CD4-positive, alpha-beta T cell (primary cell): Measurements from ENCODE around the gene EFCAB9. TPM values are rescaled to one million over a fixed set of nuclear protein-coding genes. Genes with fewer than 3 reads are reported as not detected.

Source experiments
- ATAC-seq: fragments of 200-7000 bp; cut with Tn5 transposase; one replicate; pipeline ENCODE4 v1.10.0; 2022; ENCODE audit warnings: mild to moderate bottlenecking; ENCODE audit not compliant: poor library complexity
- CTCF ChIA-PET: fragments of 350-600 bp; sonication (Branson Sonifier 250); formaldehyde crosslinking; loops from one replicate; lab custom pipeline; 2021; ENCODE audit warnings: antibody characterized with exemption, inconsistent platforms; lab: Charles Lee
- POLR2A ChIA-PET: fragments of 350-600 bp; sonication (Branson Sonifier 250); formaldehyde crosslinking; loops from one replicate; lab custom pipeline; 2021; ENCODE audit warnings: antibody characterized with exemption, inconsistent platforms; lab: Charles Lee
- DNase-seq, 14 experiments: peaks; one replicate each; pipeline ENCODE4 v3.0.0-alpha.2; 2013 to 2020; ENCODE audit warnings: mixed read lengths in 2 of 14
- H3K27ac ChIP-seq, 2 donors: one replicate each; pipeline versions ENCODE4 v1.5.1 to v1.7.0; 2013; ENCODE audit warnings: low read length in 2 of 2, low read depth in 1 of 2, mild to moderate bottlenecking in 1 of 2
- H3K27me3 ChIP-seq, 2 experiments: 1 replicate in 1 of 2; 2 replicates in 1 of 2; pipeline versions ENCODE4 v1.6.1 to v1.7.0; 2013; ENCODE audit warnings: low read length in 2 of 2, control low read depth in 1 of 2, mild to moderate bottlenecking in 1 of 2, moderate library complexity in 1 of 2; ENCODE audit not compliant: insufficient read depth in 2 of 2, control insufficient read depth in 1 of 2
- H3K36me3 ChIP-seq: one replicate; pipeline ENCODE4 v1.6.1; 2013; ENCODE audit warnings: low read length, control low read depth; ENCODE audit not compliant: insufficient read depth
- H3K4me1 ChIP-seq: one replicate; pipeline ENCODE4 v1.6.1; 2013; ENCODE audit warnings: low read length, control low read depth; ENCODE audit not compliant: insufficient read depth
- H3K4me3 ChIP-seq: one replicate; pipeline ENCODE4 v1.5.1; 2013; ENCODE audit warnings: mild to moderate bottlenecking, low read length, moderate library complexity
- H3K9me3 ChIP-seq, 2 experiments: 1 replicate in 1 of 2; 2 replicates in 1 of 2; pipeline versions ENCODE4 v1.6.1 to v1.7.0; 2013; ENCODE audit warnings: low read length in 2 of 2, mild to moderate bottlenecking in 2 of 2, control low read depth in 1 of 2, moderate library complexity in 1 of 2; ENCODE audit not compliant: control insufficient read depth in 1 of 2, insufficient read depth in 1 of 2
- H3K27ac Mint-ChIP-seq: one replicate; pipeline ENCODE4 v1.8.0; 2020; ENCODE audit warnings: mixed read lengths
- H3K27me3 Mint-ChIP-seq: one replicate; pipeline ENCODE4 v1.8.0; 2021; ENCODE audit warnings: mixed read lengths
- H3K36me3 Mint-ChIP-seq: one replicate; pipeline ENCODE4 v1.8.0; 2021; ENCODE audit warnings: low read depth, mixed read lengths
- H3K4me1 Mint-ChIP-seq: one replicate; pipeline ENCODE4 v1.8.0; 2021; ENCODE audit warnings: low read depth, mixed read lengths
- H3K4me3 Mint-ChIP-seq: one replicate; pipeline ENCODE4 v1.8.0; 2020; ENCODE audit warnings: mild to moderate bottlenecking, mixed read lengths
- H3K9me3 Mint-ChIP-seq: one replicate; pipeline ENCODE4 v1.8.0; 2020; ENCODE audit warnings: mixed read lengths
- intact Hi-C, 2 experiments: fragments of 100-400 bp; cut with DNase I in 1 of 2; cut with micrococcal nuclease in 1 of 2; formaldehyde crosslinking; loops; one replicate each; pipeline versions ENCODE4 v1.15.1 to v1.9.0; 2023 to 2025; cut with DNase I, micrococcal nuclease
- total RNA-seq, 174 experiments: library from RNA in 2 of 174; stranded (reverse) in 2 of 174; gene quantifications; one replicate each; pipeline ENCODE4 v1.2.3 and lab custom pipeline; 2021 to 2026
- TF ChIP-seq, protein P1 (sequence below): fragments of 200-600 bp; IDR thresholded peaks from one replicate; pipeline ENCODE4 v1.8.0; 2022; ENCODE audit warnings: antibody characterized with exemption, mild to moderate bottlenecking

Gene EFCAB9
- total RNA-seq, 2 experiments from 2014 or later = not detected

DNA sequence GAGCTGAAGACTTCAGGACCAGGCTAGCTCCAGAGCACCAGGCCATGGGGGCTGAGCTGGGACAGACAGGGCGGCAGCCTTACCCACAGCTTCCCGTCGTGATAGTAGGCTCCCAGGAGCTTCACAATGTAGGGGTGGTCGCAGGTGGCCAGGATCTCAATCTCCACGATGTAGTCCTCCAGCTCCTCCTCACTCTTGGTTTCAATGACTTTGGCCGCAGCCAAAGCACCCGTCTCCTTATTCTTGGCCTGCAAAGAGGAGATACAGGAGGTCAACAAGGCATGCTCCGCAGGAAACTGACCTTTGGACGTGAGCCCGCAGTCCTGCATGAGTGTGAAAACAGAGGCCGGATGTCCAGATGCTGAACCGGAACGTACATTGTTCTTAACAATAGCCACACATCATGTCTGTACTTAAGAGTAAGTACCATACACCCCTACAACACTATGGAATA lies 37.4 kb upstream of the EFCAB9 start:
- peaks cover 82% of the 10 kb centered on the region for H3K36me3 Mint-ChIP-seq
- intact Hi-C loops = no loop called here
- Histone ChIP-seq H3K27ac (no peak overlapping the region), H3K4me1 (peaks cover 72% of the 10 kb centered on the region), H3K9me3 (no peaks in the 10 kb centered on the region), H3K36me3 (peaks cover 62% of the 10 kb centered on the region), H3K27me3 (no peaks in the 10 kb centered on the region), H3K4me3 (no peak overlapping the region)
- TF ChIP-seq, protein P1, sequence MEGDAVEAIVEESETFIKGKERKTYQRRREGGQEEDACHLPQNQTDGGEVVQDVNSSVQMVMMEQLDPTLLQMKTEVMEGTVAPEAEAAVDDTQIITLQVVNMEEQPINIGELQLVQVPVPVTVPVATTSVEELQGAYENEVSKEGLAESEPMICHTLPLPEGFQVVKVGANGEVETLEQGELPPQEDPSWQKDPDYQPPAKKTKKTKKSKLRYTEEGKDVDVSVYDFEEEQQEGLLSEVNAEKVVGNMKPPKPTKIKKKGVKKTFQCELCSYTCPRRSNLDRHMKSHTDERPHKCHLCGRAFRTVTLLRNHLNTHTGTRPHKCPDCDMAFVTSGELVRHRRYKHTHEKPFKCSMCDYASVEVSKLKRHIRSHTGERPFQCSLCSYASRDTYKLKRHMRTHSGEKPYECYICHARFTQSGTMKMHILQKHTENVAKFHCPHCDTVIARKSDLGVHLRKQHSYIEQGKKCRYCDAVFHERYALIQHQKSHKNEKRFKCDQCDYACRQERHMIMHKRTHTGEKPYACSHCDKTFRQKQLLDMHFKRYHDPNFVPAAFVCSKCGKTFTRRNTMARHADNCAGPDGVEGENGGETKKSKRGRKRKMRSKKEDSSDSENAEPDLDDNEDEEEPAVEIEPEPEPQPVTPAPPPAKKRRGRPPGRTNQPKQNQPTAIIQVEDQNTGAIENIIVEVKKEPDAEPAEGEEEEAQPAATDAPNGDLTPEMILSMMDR = no peak
- no peak for DNase-seq
- H3K9me3 Mint-ChIP-seq = no peaks in the 10 kb centered on the region
- ChIA-PET CTCF (interaction anchor here (0.8 to 1.6 kb wide), 4 partner anchors 15 to 31 kb away, joined by 3 to 5 read pairs (median 4); partner anchors contain the start of gene STK10), POLR2A (interaction anchor here (1.4 to 3.2 kb wide), 5 partner anchors 18 to 32 kb away, joined by 3 to 27 read pairs (median 5); partner anchors contain the start of gene STK10)
- peak overlapping the region; percentile 20 for H3K4me3 Mint-ChIP-seq
- ATAC-seq = no peak
- peak overlapping the region; percentile 72 for H3K27ac Mint-ChIP-seq
- peaks cover 79% of the 10 kb centered on the region for H3K4me1 Mint-ChIP-seq
- H3K27me3 Mint-ChIP-seq = no peaks in the 10 kb centered on the region

DNA sequence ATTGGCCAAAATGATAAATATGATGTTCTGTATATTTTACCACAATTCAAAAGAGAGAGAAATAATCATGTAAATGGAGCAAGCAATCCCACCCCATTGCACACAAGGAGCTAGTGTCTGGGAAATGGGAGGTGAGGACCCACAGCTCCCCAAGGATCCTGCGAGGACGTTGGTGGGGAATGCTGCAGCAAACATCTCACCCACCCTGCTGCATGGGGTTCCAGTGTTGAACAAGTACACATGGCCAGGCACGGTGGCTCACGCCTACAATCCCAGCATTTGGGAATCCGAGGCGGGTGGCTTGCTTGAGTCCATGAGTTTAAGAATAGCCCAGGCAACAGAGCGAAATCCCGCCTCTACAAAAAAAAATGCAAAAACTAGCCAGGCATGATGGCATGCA lies 35.0 kb upstream of the EFCAB9 start:
- Histone ChIP-seq H3K27me3 (no peaks in the 10 kb centered on the region), H3K27ac (no peak overlapping the region), H3K36me3 (peaks cover 58% of the 10 kb centered on the region), H3K4me3 (no peak overlapping the region), H3K4me1 (peaks cover 75% of the 10 kb centered on the region), H3K9me3 (no peaks in the 10 kb centered on the region)
- Mint-ChIP-seq H3K27ac (peak overlapping the region; percentile 79), H3K4me1 (peaks cover 76% of the 10 kb centered on the region), H3K9me3 (no peaks in the 10 kb centered on the region), H3K4me3 (peak overlapping the region; percentile 3), H3K27me3 (no peaks in the 10 kb centered on the region), H3K36me3 (peaks cover 75% of the 10 kb centered on the region)
- DNase-seq (no peak), ATAC-seq (no peak)
- POLR2A ChIA-PET = interaction anchor here (0.6 to 2.7 kb wide), 3 partner anchors 15 to 27 kb away, joined by 3 to 15 read pairs (median 9); no protein-coding TSS in a partner anchor
- intact Hi-C loops = no loop called here
- CTCF ChIA-PET = interaction anchor here (0.9 kb wide), 1 partner anchor 29 kb away, joined by 3 read pairs; the partner anchor contains the start of gene STK10
- TF ChIP-seq, protein P1 = no peak

DNA sequence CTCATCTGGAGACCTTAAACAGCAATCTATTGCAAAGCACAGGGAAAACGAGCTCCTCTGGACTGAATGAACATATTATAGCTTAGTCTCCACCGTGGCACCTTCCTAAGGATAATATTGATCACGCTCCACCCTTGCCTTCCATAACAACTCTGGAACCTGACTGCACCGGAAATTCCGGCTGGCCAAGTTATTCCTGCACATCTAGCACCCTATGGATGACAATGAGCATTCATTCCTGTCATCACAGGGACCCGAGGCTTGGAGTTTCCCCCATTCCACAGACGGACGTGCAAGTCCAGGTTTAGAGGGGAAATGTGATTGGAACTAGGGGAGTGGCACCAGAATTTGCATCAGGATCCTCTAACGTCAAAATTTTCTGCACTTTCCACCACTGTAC lies 33.5 kb upstream of the EFCAB9 start:
- Mint-ChIP-seq H3K4me3 (peak overlapping the region; percentile 34), H3K36me3 (peaks cover 69% of the 10 kb centered on the region), H3K4me1 (peaks cover 72% of the 10 kb centered on the region), H3K27me3 (no peaks in the 10 kb centered on the region), H3K27ac (peak overlapping the region; percentile 79), H3K9me3 (no peaks in the 10 kb centered on the region)
- H3K9me3 ChIP-seq = no peaks in the 10 kb centered on the region
- peaks cover 82% of the 10 kb centered on the region for H3K4me1 ChIP-seq
- DNase-seq (no peak), ATAC-seq (no peak)
- H3K36me3 ChIP-seq = peaks cover 56% of the 10 kb centered on the region
- TF ChIP-seq, protein P1 = no peak
- H3K4me3 ChIP-seq = no peak overlapping the region
- ChIA-PET CTCF (no interaction called here), POLR2A (interaction anchor here (1.9 to 2.7 kb wide), 2 partner anchors 14 to 26 kb away, joined by 9 to 15 read pairs; no protein-coding TSS in a partner anchor)
- intact Hi-C loops = no loop called here
- H3K27ac ChIP-seq = no peak overlapping the region
- no peaks in the 10 kb centered on the region for H3K27me3 ChIP-seq
